HCT116 (cell line): ENCODE results near the gene RGS7. TPM values are rescaled to one million over a fixed set of nuclear protein-coding genes. Genes with fewer than 3 reads are reported as not detected.

ENCODE experiments used
- ATAC-seq: fragments of 200-7000 bp; cut with Tn5 transposase; 2 replicates; pipeline ENCODE4 v1.9.1; 2020; ENCODE audit warnings: mild to moderate bottlenecking, moderate library complexity
- BruUV-seq: library from RNA; stranded (reverse); fragments of 400-500 nt; replicated peaks from 2 replicates; lab custom pipeline; 2021; lab: Mats Ljungman, UMichigan
- CTCF ChIA-PET: fragments of 300-600 bp; sonication (Branson Sonifier 250); formaldehyde crosslinking; loops from one replicate; lab custom pipeline; 2021; ENCODE audit warnings: antibody characterized with exemption; lab: Charles Lee
- POLR2A ChIA-PET: fragments of 300-600, 350-600 bp; sonication (Branson Sonifier 250); formaldehyde crosslinking; loops from one replicate; lab custom pipeline; 2021; ENCODE audit warnings: antibody characterized with exemption; lab: Charles Lee
- RAD21 ChIA-PET, 2 experiments: fragments of 300-600 bp; sonication (Branson Sonifier 250); formaldehyde crosslinking; loops; one replicate each; lab custom pipeline; 2023; ENCODE audit warnings: low total read pairs in 2 of 2; ENCODE audit not compliant: uncharacterized antibody in 2 of 2, unreplicated experiment in 2 of 2, low non-redundant PET in 1 of 2; lab: Charles Lee
- DNase-seq: peaks from one replicate; pipeline ENCODE4 v3.0.0-alpha.2; 2010; ENCODE audit warnings: low read depth, low spot score
- H2AFZ ChIP-seq: fragments of 200-600 bp; shearing (Covaris generic), sonication (generic); 2 replicates; pipeline ENCODE4 v1.6.1; 2017; ENCODE audit warnings: low read depth, mixed run types, mixed read lengths, antibody characterized with exemption, low read length; ENCODE audit not compliant: poor library complexity, severe bottlenecking
- H3K27ac ChIP-seq: 2 replicates; pipeline ENCODE4 v1.5.1; 2012; ENCODE audit warnings: low read depth, low read length
- H3K27me3 ChIP-seq: fragments of 200-600 bp; sonication (generic); 2 replicates; pipeline ENCODE4 v1.6.1; 2016; ENCODE audit warnings: mixed run types, low read length, mixed read lengths; ENCODE audit not compliant: insufficient read depth
- H3K36me3 ChIP-seq, 2 experiments: fragments of 200-500 bp in 1 of 2; fragments of 200-600 bp in 1 of 2; sonication (Bioruptor generic) in 1 of 2; sonication (generic) in 1 of 2; 2 replicates each; pipeline versions ENCODE4 v1.5.1 to v1.6.1; 2014 to 2016; ENCODE audit warnings: low read length in 2 of 2, inconsistent platforms in 1 of 2, mixed read lengths in 1 of 2, mixed run types in 1 of 2; ENCODE audit not compliant: insufficient read depth in 2 of 2, control insufficient read depth in 1 of 2
- H3K4me1 ChIP-seq, 2 experiments: fragments of 200-600 bp in 1 of 2; sonication (generic) in 1 of 2; 2 replicates each; pipeline versions ENCODE4 v1.5.1 to v1.6.1; 2012 to 2017; ENCODE audit warnings: low read length in 2 of 2, inconsistent platforms in 1 of 2, mild to moderate bottlenecking in 1 of 2, mixed read lengths in 1 of 2, mixed run types in 1 of 2, moderate library complexity in 1 of 2; ENCODE audit not compliant: insufficient read depth in 2 of 2, control insufficient read depth in 1 of 2
- H3K4me2 ChIP-seq: fragments of 200-600 bp; sonication (generic); 2 replicates; pipeline ENCODE4 v1.6.1; 2017; ENCODE audit warnings: mixed run types, low read length, mixed read lengths
- H3K4me3 ChIP-seq, 2 experiments: fragments of 200-600 bp in 1 of 2; sonication (generic) in 1 of 2; replicated peaks in 1 of 2; 2 replicates each; pipeline ENCODE4 v1.5.1; 2011 to 2016; ENCODE audit warnings: low read length in 2 of 2, control low read depth in 1 of 2, low read depth in 1 of 2, mild to moderate bottlenecking in 1 of 2, mixed read lengths in 1 of 2, mixed run types in 1 of 2
- H3K79me2 ChIP-seq: fragments of 200-600 bp; sonication (generic); 2 replicates; pipeline ENCODE4 v1.6.1; 2017; ENCODE audit warnings: mild to moderate bottlenecking, mixed run types, low read length, moderate library complexity, mixed read lengths; ENCODE audit not compliant: insufficient read depth
- H3K9ac ChIP-seq: fragments of 200-600 bp; sonication (generic); 2 replicates; pipeline ENCODE4 v1.6.1; 2016; ENCODE audit warnings: low read length, mixed read lengths
- H3K9me2 ChIP-seq: fragments of 200-600 bp; sonication (generic), shearing (Covaris generic); 2 replicates; pipeline ENCODE4 v1.6.1; 2017; ENCODE audit warnings: mixed run types, mild to moderate bottlenecking, moderate library complexity; ENCODE audit not compliant: insufficient read depth
- H3K9me3 ChIP-seq, 2 experiments: fragments of 200-500 bp in 1 of 2; fragments of 200-600 bp in 1 of 2; sonication (Bioruptor generic) in 1 of 2; sonication (generic) in 1 of 2; 2 replicates each; pipeline ENCODE4 v1.6.1; 2014 to 2017; ENCODE audit warnings: low read length in 2 of 2, mixed read lengths in 2 of 2, inconsistent platforms in 1 of 2, low read depth in 1 of 2, mild to moderate bottlenecking in 1 of 2, mixed run types in 1 of 2, moderate library complexity in 1 of 2; ENCODE audit not compliant: control insufficient read depth in 1 of 2, insufficient read depth in 1 of 2
- H4K20me1 ChIP-seq: fragments of 200-600 bp; sonication (generic), shearing (Covaris generic); 2 replicates; pipeline ENCODE4 v1.6.1; 2017; ENCODE audit warnings: mixed run types, mild to moderate bottlenecking, moderate library complexity; ENCODE audit not compliant: insufficient read depth
- ATF3 ChIP-seq: IDR thresholded peaks from 2 replicates; pipeline ENCODE4 v1.6.1; 2012
- CBX3 ChIP-seq: IDR thresholded peaks from 2 replicates; pipeline ENCODE4 v1.6.1; 2012; ENCODE audit warnings: low read depth
- CTCF ChIP-seq, 3 experiments: fragments of 200-600 bp in 1 of 3; sonication (generic) in 1 of 3; IDR thresholded peaks in 2 of 3; conservative IDR thresholded peaks in 1 of 3; 2 replicates each; pipeline ENCODE4 v1.5.1; 2012 to 2017; ENCODE audit warnings: low read depth in 2 of 3, low read length in 2 of 3, antibody characterized with exemption in 1 of 3, borderline replicate concordance in 1 of 3, control low read depth in 1 of 3, mild to moderate bottlenecking in 1 of 3, mixed read lengths in 1 of 3, mixed run types in 1 of 3, moderate library complexity in 1 of 3; ENCODE audit not compliant: insufficient read depth in 1 of 3
- ELF1 ChIP-seq: IDR thresholded peaks from 2 replicates; pipeline ENCODE4 v1.6.1; 2012; ENCODE audit warnings: low read depth, borderline replicate concordance
- EZH2phosphoT487 ChIP-seq: fragments of 200-600 bp; IDR thresholded peaks from 2 replicates; pipeline ENCODE4 v1.6.1; 2018; ENCODE audit warnings: antibody characterized with exemption, borderline replicate concordance
- FOSL1 ChIP-seq: IDR thresholded peaks from 2 replicates; pipeline ENCODE4 v1.6.1; 2012; ENCODE audit warnings: low read depth
- MAX ChIP-seq: IDR thresholded peaks from 2 replicates; pipeline ENCODE4 v1.6.1; 2012
- POLR2A ChIP-seq: IDR thresholded peaks from 2 replicates; pipeline ENCODE4 v1.7.0; 2011; ENCODE audit warnings: borderline replicate concordance; ENCODE audit not compliant: insufficient read depth, insufficient read length; ENCODE audit errors: extremely low read depth
- RAD21 ChIP-seq: IDR thresholded peaks from 2 replicates; pipeline ENCODE4 v1.6.1; 2012; ENCODE audit warnings: low read depth, mild to moderate bottlenecking
- REST ChIP-seq: IDR thresholded peaks from 2 replicates; pipeline ENCODE4 v1.6.1; 2012; ENCODE audit warnings: low read depth
- SIN3A ChIP-seq: IDR thresholded peaks from 2 replicates; pipeline ENCODE4 v1.6.1; 2012; ENCODE audit warnings: low read depth
- SRF ChIP-seq: IDR thresholded peaks from 2 replicates; pipeline ENCODE4 v1.6.1; 2012; ENCODE audit warnings: low read depth
- TCF7L2 ChIP-seq: IDR thresholded peaks from 2 replicates; pipeline ENCODE4 v1.7.0; 2011; ENCODE audit warnings: borderline replicate concordance, inconsistent platforms; ENCODE audit not compliant: insufficient read depth, insufficient read length; ENCODE audit errors: extremely low read depth
- ZBTB33 ChIP-seq: IDR thresholded peaks from 2 replicates; pipeline ENCODE4 v1.6.1; 2011; ENCODE audit warnings: mild to moderate bottlenecking, low read length, moderate library complexity; ENCODE audit not compliant: insufficient replicate concordance; ENCODE audit errors: extremely low read depth
- ZFX ChIP-seq: fragments of 450-650 bp; IDR thresholded peaks from 2 replicates; pipeline ENCODE4 v1.6.1; 2017
- intact Hi-C: fragments of 100-400 bp; cut with micrococcal nuclease; formaldehyde crosslinking; loops from 2 replicates; pipeline ENCODE4 v1.10.0; 2022
- total RNA-seq: library from RNA; stranded (reverse); gene quantifications from one replicate; pipeline ENCODE4 v1.2.1, GENCODE V29; 2021; ENCODE audit not compliant: unreplicated experiment

RGS7 gene
- total RNA-seq, 1 experiment from 2014 or later, result not detected

GRCh38 chr1:240847325-240847724 lies 509.7 kb downstream of the RGS7 start:
- Histone ChIP-seq H3K4me2 (no peak overlapping the region), H3K79me2 (no peaks in the 10 kb centered on the region), H3K9ac (no peak overlapping the region), H2AFZ (no peak overlapping the region), H3K4me1 (no peaks in the 10 kb centered on the region), H3K27ac (no peak overlapping the region), H3K36me3 (no peaks in the 10 kb centered on the region), H3K9me2 (no peaks in the 10 kb centered on the region), H3K27me3 (no peaks in the 10 kb centered on the region), H3K9me3 (peaks cover 5 to 21% of the 10 kb centered on the region in 2 experiments; a peak in 2 of 4 replicates), H3K4me3 (no peak overlapping the region), H4K20me1 (no peaks in the 10 kb centered on the region)
- no TSS peak for BruUV-seq
- ChIA-PET CTCF (no interaction called here), RAD21 (no interaction called here), POLR2A (no interaction called here)
- TF ChIP-seq EZH2phosphoT487 (no peak), POLR2A (no peak), SIN3A (no peak), ZFX (no peak), ATF3 (no peak), MAX (no peak), ELF1 (no peak), TCF7L2 (no peak), REST (no peak), SRF (no peak), ZBTB33 (no peak), RAD21 (no peak), CTCF (IDR thresholded peaks at IDR 0.05 in 2 of 3, conservative IDR thresholded peaks at IDR 0.05 in 1 of 3; ENCODE audit: borderline replicate concordance in 1 of 3, insufficient read depth in 1 of 3, low read depth in 2 of 3, low read length in 2 of 3) (no peak), CBX3 (no peak), FOSL1 (no peak)
- intact Hi-C loops, result no loop called here
- DNase-seq (no peak), ATAC-seq (no peak)
